Activated T-cell treated with anti-CD3 and anti-CD28 coated beads, Interleukin-2, amount 50 U/mL, for 1 hour (primary cell): Measurements from ENCODE around the gene PCLAF.
"Not testable (repeated sequence)": the region's sequence is repeated elsewhere in the genome, so short reads cannot be mapped to it uniquely, and the experiment has no call there.

Source experiments
- DNase-seq: peaks from one replicate; pipeline ENCODE4 v3.0.0-alpha.2; 2020

PCLAF gene

GRCh38 chr15:64361259-64361658 lies 20.0 kb downstream of the PCLAF start:
- DNase-seq = no peak

GRCh38 chr15:64356710-64357040 lies 24.6 kb downstream of the PCLAF start:
- no peak for DNase-seq

GRCh38 chr15:64355944-64356709 lies 25.1 kb downstream of the PCLAF start, which contains the start of gene CSNK1G1:
TSS of gene CSNK1G1 (minus strand) at chr15:64356173. CDS start at chr15:64300499, 55,674 bp downstream.
- DNase-seq = peak; percentile 90

- peak; percentile 38 for DNase-seq
These were observed 25.8 kb downstream of the PCLAF start for GRCh38 chr15:64355348-64355943.

GRCh38 chr15:64354688-64355344 lies 26.4 kb downstream of the PCLAF start:
- no peak for DNase-seq

- DNase-seq = no peak
These were observed 30.0 kb downstream of the PCLAF start for GRCh38 chr15:64351265-64351664.

- no peak for DNase-seq
These were observed 31.9 kb downstream of the PCLAF start for GRCh38 chr15:64349375-64349774.

- no peak for DNase-seq
These were observed 32.8 kb downstream of the PCLAF start for GRCh38 chr15:64348455-64348854.

- not testable (repeated sequence) for DNase-seq
These were observed 35.0 kb downstream of the PCLAF start for GRCh38 chr15:64346242-64346641.

- DNase-seq = no peak
These were observed 36.5 kb downstream of the PCLAF start for GRCh38 chr15:64344651-64345294.

GRCh38 chr15:64343841-64344240 lies 37.4 kb downstream of the PCLAF start:
- DNase-seq = no peak

- DNase-seq = no peak
These were observed 38.0 kb downstream of the PCLAF start for GRCh38 chr15:64343222-64343621.

GRCh38 chr15:64341961-64342360 lies 39.3 kb downstream of the PCLAF start:
- no peak for DNase-seq

- no peak for DNase-seq
These were observed 40.9 kb downstream of the PCLAF start for GRCh38 chr15:64340355-64340754.

- DNase-seq = no peak
These were observed 43.5 kb downstream of the PCLAF start for GRCh38 chr15:64337761-64338160.

GRCh38 chr15:64333986-64334929 lies 47.0 kb downstream of the PCLAF start:
- peak; percentile 33 for DNase-seq

GRCh38 chr15:64333516-64333915 lies 47.7 kb downstream of the PCLAF start:
- DNase-seq = no peak

- DNase-seq = not testable (repeated sequence)
These were observed 49.6 kb downstream of the PCLAF start for GRCh38 chr15:64331668-64332067.

GRCh38 chr15:64326975-64327374 lies 54.3 kb downstream of the PCLAF start:
- not testable (repeated sequence) for DNase-seq

- DNase-seq = not testable (repeated sequence)
These were observed 54.8 kb downstream of the PCLAF start for GRCh38 chr15:64326458-64326857.

- DNase-seq = no peak
These were observed 56.9 kb downstream of the PCLAF start for GRCh38 chr15:64324165-64324877.

GRCh38 chr15:64315216-64315615 lies 66.0 kb downstream of the PCLAF start:
- DNase-seq = no peak
